ENCODE results near the gene HOXA5.

Gene HOXA5

GRCh38 chr7:27165089-27165995 is 21.9 kb upstream of the HOXA5 start, which contains the start of gene HOXA9 (continued):
- TF ChIP-seq ZNF837 (tag by site-specific recombination; IDR thresholded peaks at IDR 0.05) (no peak), ZFP69B (tag by site-specific recombination; IDR thresholded peaks at IDR 0.05) (peak; percentile 53; the same call in 1 of the 2 replicates), KLF10 (tag by site-specific recombination; IDR thresholded peaks at IDR 0.05) (peak; percentile 89), EGR2 (tag by site-specific recombination; IDR thresholded peaks at IDR 0.05; ENCODE audit: low read depth) (no peak), PBX3 (CRISPR knock-in tag; IDR thresholded peaks at IDR 0.05) (no peak), ZNF174 (tag by site-specific recombination; IDR thresholded peaks at IDR 0.05) (no peak), TCF7L2 (IDR thresholded peaks at IDR 0.05; ENCODE audit: borderline replicate concordance, low read depth, low read length) (peak; percentile 97), ZNF19 (tag by site-specific recombination; IDR thresholded peaks at IDR 0.05; ENCODE audit: low read depth) (no peak), ZSCAN5A (tag by site-specific recombination; IDR thresholded peaks at IDR 0.05) (no peak; the same call in 1 of the 2 replicates), ZBTB10 (tag by site-specific recombination; IDR thresholded peaks at IDR 0.05) (peak; percentile 77), ZNF202 (tag by site-specific recombination; IDR thresholded peaks at IDR 0.05; ENCODE audit: borderline replicate concordance) (no peak), ZFP41 (tag by site-specific recombination; IDR thresholded peaks at IDR 0.05; ENCODE audit: borderline replicate concordance) (no peak), ZFP37 (tag by site-specific recombination; IDR thresholded peaks at IDR 0.05) (0 out of 2 replicates have a peak, but pooled peaks have one; percentile 25), ZNF175 (tag by site-specific recombination; IDR thresholded peaks at IDR 0.05) (no peak), ZNF560 (tag by site-specific recombination; IDR thresholded peaks at IDR 0.05; ENCODE audit: borderline replicate concordance) (no peak), ZNF391 (tag by site-specific recombination; IDR thresholded peaks at IDR 0.05; ENCODE audit: borderline replicate concordance, low read depth) (peak; percentile 92), CTCF (tag by site-specific recombination; IDR thresholded peaks at IDR 0.05) (peak; percentile 57; the same call in 1 of the 2 replicates), ZNF248 (tag by site-specific recombination; IDR thresholded peaks at IDR 0.05) (no peak), GLIS2 (tag by site-specific recombination; IDR thresholded peaks at IDR 0.05) (peak; percentile 69), OSR2 (tag by site-specific recombination; IDR thresholded peaks at IDR 0.05) (no peak), ZNF654 (tag by site-specific recombination; IDR thresholded peaks at IDR 0.05; ENCODE audit: low read depth) (peak; percentile 16), SALL2 (tag by site-specific recombination; IDR thresholded peaks at IDR 0.05; ENCODE audit: borderline replicate concordance) (no peak), ZEB2 (tag by site-specific recombination; IDR thresholded peaks at IDR 0.05) (peak; percentile 97), MEIS1 (CRISPR knock-in tag; IDR thresholded peaks at IDR 0.05; ENCODE audit: borderline replicate concordance) (no peak), ZIC2 (tag by site-specific recombination; IDR thresholded peaks at IDR 0.05) (peak; percentile 71), INSM2 (tag by site-specific recombination; IDR thresholded peaks at IDR 0.05) (peak; percentile 96), ZNF133 (tag by site-specific recombination; IDR thresholded peaks at IDR 0.05) (no peak), ZNF211 (tag by site-specific recombination; IDR thresholded peaks at IDR 0.05; ENCODE audit: low read depth) (no peak), ZNF660 (tag by site-specific recombination; IDR thresholded peaks at IDR 0.05) (no peak), ZSCAN4 (tag by site-specific recombination; IDR thresholded peaks at IDR 0.05) (peak; percentile 87)
